Ishikawa (cell line): ENCODE measurements around the gene CEP112.

Source experiments
- CEBPB ChIP-seq: IDR thresholded peaks from 2 replicates; pipeline ENCODE4 v1.6.1; 2012
- CREB1 ChIP-seq: IDR thresholded peaks from 2 replicates; pipeline ENCODE4 v1.6.1; 2012; ENCODE audit warnings: low read depth
- EGR1 ChIP-seq: IDR thresholded peaks from 2 replicates; pipeline ENCODE4 v1.6.1; 2012
- EP300 ChIP-seq: IDR thresholded peaks from 2 replicates; pipeline ENCODE4 v1.6.1; 2012; ENCODE audit warnings: borderline replicate concordance
- FOXM1 ChIP-seq: IDR thresholded peaks from 2 replicates; pipeline ENCODE4 v1.6.1; 2012; ENCODE audit warnings: low read depth, borderline replicate concordance
- NFIC ChIP-seq: IDR thresholded peaks from 2 replicates; pipeline ENCODE4 v1.6.1; 2012
- RAD21 ChIP-seq: IDR thresholded peaks from 2 replicates; pipeline ENCODE4 v1.6.1; 2012; ENCODE audit warnings: low read depth
- TAF1 ChIP-seq: IDR thresholded peaks from 2 replicates; pipeline ENCODE4 v1.6.1; 2012; ENCODE audit warnings: low read depth, mild to moderate bottlenecking
- TCF12 ChIP-seq: IDR thresholded peaks from 2 replicates; pipeline ENCODE4 v1.6.1; 2012; ENCODE audit warnings: low read depth
- TEAD4 ChIP-seq: IDR thresholded peaks from 2 replicates; pipeline ENCODE4 v1.6.1; 2012
- YY1 ChIP-seq: IDR thresholded peaks from 2 replicates; pipeline ENCODE4 v1.6.1; 2012; ENCODE audit warnings: low read depth
- ZBTB7A ChIP-seq: IDR thresholded peaks from 2 replicates; pipeline ENCODE4 v1.6.1; 2012; ENCODE audit warnings: low read depth
- TF ChIP-seq, protein P1 (sequence below): IDR thresholded peaks from 2 replicates; pipeline ENCODE4 v1.6.1; 2012; ENCODE audit warnings: low read depth, mild to moderate bottlenecking
- TF ChIP-seq, protein P2 (sequence below): IDR thresholded peaks from 2 replicates; pipeline ENCODE4 v1.6.1; 2012
- TF ChIP-seq, protein P3 (sequence below): IDR thresholded peaks from 2 replicates; pipeline ENCODE4 v1.6.1; 2012

Gene CEP112

DNA sequence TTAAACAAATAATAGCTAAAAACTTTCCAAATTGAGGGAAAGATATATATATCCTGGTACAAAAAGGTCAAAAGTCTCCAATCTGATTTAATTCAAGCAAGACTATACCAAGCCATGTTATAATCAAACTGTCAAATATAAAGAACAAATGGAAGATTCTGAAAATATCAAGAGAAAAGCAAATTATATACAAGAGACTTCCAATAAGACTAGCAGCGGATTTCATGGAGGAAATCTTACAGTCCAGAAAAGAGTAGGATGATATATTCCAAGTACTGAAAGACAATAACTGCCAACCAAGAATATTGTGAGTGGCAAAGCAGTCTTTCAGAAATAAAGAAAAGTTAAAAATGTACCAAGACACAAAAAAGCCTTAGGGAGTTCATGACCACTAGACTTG, 102.2 kb downstream of the CEP112 start:
- TF ChIP-seq, protein P1, sequence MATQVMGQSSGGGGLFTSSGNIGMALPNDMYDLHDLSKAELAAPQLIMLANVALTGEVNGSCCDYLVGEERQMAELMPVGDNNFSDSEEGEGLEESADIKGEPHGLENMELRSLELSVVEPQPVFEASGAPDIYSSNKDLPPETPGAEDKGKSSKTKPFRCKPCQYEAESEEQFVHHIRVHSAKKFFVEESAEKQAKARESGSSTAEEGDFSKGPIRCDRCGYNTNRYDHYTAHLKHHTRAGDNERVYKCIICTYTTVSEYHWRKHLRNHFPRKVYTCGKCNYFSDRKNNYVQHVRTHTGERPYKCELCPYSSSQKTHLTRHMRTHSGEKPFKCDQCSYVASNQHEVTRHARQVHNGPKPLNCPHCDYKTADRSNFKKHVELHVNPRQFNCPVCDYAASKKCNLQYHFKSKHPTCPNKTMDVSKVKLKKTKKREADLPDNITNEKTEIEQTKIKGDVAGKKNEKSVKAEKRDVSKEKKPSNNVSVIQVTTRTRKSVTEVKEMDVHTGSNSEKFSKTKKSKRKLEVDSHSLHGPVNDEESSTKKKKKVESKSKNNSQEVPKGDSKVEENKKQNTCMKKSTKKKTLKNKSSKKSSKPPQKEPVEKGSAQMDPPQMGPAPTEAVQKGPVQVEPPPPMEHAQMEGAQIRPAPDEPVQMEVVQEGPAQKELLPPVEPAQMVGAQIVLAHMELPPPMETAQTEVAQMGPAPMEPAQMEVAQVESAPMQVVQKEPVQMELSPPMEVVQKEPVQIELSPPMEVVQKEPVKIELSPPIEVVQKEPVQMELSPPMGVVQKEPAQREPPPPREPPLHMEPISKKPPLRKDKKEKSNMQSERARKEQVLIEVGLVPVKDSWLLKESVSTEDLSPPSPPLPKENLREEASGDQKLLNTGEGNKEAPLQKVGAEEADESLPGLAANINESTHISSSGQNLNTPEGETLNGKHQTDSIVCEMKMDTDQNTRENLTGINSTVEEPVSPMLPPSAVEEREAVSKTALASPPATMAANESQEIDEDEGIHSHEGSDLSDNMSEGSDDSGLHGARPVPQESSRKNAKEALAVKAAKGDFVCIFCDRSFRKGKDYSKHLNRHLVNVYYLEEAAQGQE: no peak
- TF ChIP-seq ZBTB7A (no peak), EP300 (no peak)

DNA sequence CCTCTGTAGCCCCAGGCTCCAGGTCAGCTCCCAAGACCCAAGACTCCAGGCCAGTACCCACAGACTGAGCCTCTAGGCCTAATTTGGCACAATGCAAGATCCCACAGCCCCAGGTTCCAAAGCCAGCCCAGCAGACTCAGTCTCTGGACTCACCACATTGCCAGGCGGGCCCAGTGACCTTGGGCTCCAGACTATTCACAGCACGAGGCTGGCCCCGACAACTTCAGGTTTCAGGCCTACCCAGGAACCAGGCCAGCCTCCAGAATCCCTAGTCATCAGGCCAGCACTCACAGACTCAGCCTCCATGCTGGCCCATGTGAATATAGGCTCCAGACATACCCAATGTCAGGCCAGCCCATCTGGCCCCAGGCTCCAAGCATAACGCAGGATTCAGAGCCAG, 103.8 kb downstream of the CEP112 start:
- TF ChIP-seq TEAD4: no peak
- no peak for TF ChIP-seq CREB1
- TF ChIP-seq, protein P2, sequence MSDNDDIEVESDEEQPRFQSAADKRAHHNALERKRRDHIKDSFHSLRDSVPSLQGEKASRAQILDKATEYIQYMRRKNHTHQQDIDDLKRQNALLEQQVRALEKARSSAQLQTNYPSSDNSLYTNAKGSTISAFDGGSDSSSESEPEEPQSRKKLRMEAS: no peak
- no peak for TF ChIP-seq FOXM1
- no peak for TF ChIP-seq CEBPB
- TF ChIP-seq, protein P1: no peak
- no peak for TF ChIP-seq ZBTB7A
- no peak for TF ChIP-seq NFIC
- TF ChIP-seq RAD21: no peak
- no peak for TF ChIP-seq EP300
- TF ChIP-seq YY1: no peak
- no peak for TF ChIP-seq EGR1
- TF ChIP-seq, protein P3, sequence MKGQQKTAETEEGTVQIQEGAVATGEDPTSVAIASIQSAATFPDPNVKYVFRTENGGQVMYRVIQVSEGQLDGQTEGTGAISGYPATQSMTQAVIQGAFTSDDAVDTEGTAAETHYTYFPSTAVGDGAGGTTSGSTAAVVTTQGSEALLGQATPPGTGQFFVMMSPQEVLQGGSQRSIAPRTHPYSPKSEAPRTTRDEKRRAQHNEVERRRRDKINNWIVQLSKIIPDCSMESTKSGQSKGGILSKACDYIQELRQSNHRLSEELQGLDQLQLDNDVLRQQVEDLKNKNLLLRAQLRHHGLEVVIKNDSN: no peak
- no peak for TF ChIP-seq TCF12
- TF ChIP-seq TAF1: no peak

DNA sequence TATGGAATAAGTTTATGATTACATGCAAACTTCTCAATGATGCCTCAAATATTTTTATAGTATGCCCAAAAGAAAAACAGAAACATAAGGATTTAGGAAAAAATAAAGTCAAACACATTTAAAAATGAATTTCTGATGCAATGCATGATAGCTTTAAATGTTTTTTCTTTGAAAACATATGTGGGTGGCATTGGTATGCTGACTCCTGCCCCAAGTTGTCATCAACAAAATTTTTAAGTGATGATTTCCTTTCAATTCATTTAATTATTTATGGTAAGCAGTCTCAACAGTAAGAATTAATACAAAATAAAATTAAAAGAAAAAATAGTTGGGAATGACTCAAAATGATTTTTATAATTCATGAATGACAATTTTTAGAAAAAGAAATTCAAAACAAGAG, 104.9 kb downstream of the CEP112 start:
- TF ChIP-seq ZBTB7A (no peak), TAF1 (no peak), RAD21 (no peak), NFIC (no peak), CEBPB (no peak)
- TF ChIP-seq, protein P3: no peak

DNA sequence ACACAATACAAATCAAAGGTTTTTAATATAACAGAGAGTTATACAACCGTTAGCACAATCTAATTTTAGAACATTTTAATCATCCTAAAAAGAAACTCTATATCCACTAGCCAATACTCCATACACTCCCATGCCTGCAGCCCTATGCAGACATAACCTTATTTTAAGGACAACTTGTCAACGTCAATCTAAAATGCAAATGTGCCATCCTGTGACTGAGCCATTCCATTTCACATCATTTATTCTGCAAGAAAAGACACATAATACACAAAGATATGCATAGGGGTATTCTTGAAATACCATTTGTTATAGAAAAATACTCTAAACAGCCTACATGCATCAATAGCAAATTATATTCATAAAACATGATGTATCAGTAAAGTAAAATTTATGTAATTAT, 106.7 kb downstream of the CEP112 start:
- no peak for TF ChIP-seq TAF1
- TF ChIP-seq, protein P3: no peak
- no peak for TF ChIP-seq EGR1
- TF ChIP-seq, protein P1: no peak
- no peak for TF ChIP-seq FOXM1
- TF ChIP-seq CEBPB: no peak
- TF ChIP-seq TCF12: no peak
- TF ChIP-seq NFIC: no peak
- TF ChIP-seq EP300: no peak

DNA sequence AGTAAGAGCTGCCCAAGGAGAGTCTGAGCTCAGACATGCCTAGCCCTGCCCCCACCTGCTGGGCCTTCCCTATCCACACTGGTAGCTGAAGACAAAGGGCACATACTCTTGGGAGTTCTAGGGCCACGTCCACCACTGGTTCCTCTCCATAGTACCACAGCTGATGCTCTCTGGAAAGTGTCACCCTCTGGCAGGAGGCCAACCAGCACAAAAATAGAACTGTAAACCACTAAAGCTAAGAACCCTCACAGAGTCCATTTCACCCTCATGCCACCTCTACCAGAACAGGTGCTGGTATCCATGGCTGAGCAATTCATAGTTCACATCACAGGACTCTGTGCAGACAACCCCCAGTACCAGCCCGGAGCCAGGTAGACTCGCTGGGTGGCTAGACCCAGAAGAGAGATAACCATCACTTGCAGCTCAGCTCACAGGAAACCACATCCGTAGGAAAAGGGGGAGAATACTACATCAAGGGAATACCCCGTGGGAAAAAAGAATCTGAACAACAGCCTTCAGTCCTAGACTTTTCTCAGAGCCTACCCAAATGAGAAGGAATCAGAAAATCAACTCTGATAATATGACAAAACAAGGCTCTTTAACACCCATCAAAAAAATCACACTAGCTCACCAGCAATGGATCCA, 115.3 kb downstream of the CEP112 start:
- no peak for TF ChIP-seq EP300
- TF ChIP-seq ZBTB7A: no peak
- no peak for TF ChIP-seq TAF1
- TF ChIP-seq, protein P2: no peak
- TF ChIP-seq CEBPB: no peak
- TF ChIP-seq FOXM1: no peak
- no peak for TF ChIP-seq TCF12
